ENCODE measurements around the gene LCE6A. TPM values are rescaled to one million over a fixed set of nuclear protein-coding genes. Genes with fewer than 3 reads are reported as not detected.

The LCE6A gene
- total RNA-seq, 1 donor from 2014 or later = not detected

GRCh38 chr1:152855661-152856060, 13.0 kb downstream of the LCE6A start:
- FAIRE-seq (peak; percentile 64), DNase-seq (ENCODE audit: low read depth) (no peak)
- Histone ChIP-seq H3K4me3 (ENCODE audit: low read depth, low read length) (no peak overlapping the region), H3K27me3 (ENCODE audit: control insufficient read depth, insufficient read depth, low read length) (no peaks in the 10 kb centered on the region), H3K36me3 (ENCODE audit: control insufficient read depth, insufficient read depth, low read length) (no peaks in the 10 kb centered on the region)
- TF ChIP-seq CTCF (IDR thresholded peaks at IDR 0.05; ENCODE audit: insufficient read depth, low read length, severe bottlenecking) = no peak

GRCh38 chr1:152858062-152858461, 15.4 kb downstream of the LCE6A start:
- Histone ChIP-seq H3K27me3 (ENCODE audit: control insufficient read depth, insufficient read depth, low read length) (peaks cover 2% of the 10 kb centered on the region), H3K4me3 (ENCODE audit: low read depth, low read length) (no peak overlapping the region), H3K36me3 (ENCODE audit: control insufficient read depth, insufficient read depth, low read length) (no peaks in the 10 kb centered on the region)
- FAIRE-seq (no peak), DNase-seq (ENCODE audit: low read depth) (peak; percentile 45)
- TF ChIP-seq CTCF (IDR thresholded peaks at IDR 0.05; ENCODE audit: insufficient read depth, low read length, severe bottlenecking) = no peak

GRCh38 chr1:152859696-152860095, 17.0 kb downstream of the LCE6A start, which contains the start of gene LCE7A:
TSS of gene LCE7A (plus strand) at chr1:152859996. CDS start at chr1:152860698, 702 bp downstream.
- Histone ChIP-seq H3K27me3 (ENCODE audit: control insufficient read depth, insufficient read depth, low read length) (peaks cover 2% of the 10 kb centered on the region), H3K36me3 (ENCODE audit: control insufficient read depth, insufficient read depth, low read length) (no peaks in the 10 kb centered on the region)
- TF ChIP-seq CTCF (IDR thresholded peaks at IDR 0.05; ENCODE audit: insufficient read depth, low read length, severe bottlenecking) = no peak

GRCh38 chr1:152860129-152860528, 17.5 kb downstream of the LCE6A start:
- no peak for FAIRE-seq
- peaks cover 2% of the 10 kb centered on the region for H3K27me3 ChIP-seq (ENCODE audit: control insufficient read depth, insufficient read depth, low read length)

More at GRCh38 chr1:152859696-152860095, 17.0 kb downstream of the LCE6A start, which contains the start of gene LCE7A:
- no peak for FAIRE-seq
- DNase-seq (ENCODE audit: low read depth) = no peak
- no peak within 1 kb of the TSS for H3K4me3 ChIP-seq (ENCODE audit: low read depth, low read length)

GRCh38 chr1:152861374-152861773, 18.7 kb downstream of the LCE6A start:
- peak; percentile 58 for FAIRE-seq
- H3K4me3 ChIP-seq (ENCODE audit: low read depth, low read length) = no peak overlapping the region
- DNase-seq (ENCODE audit: low read depth) = no peak
- TF ChIP-seq CTCF (IDR thresholded peaks at IDR 0.05; ENCODE audit: insufficient read depth, low read length, severe bottlenecking) = no peak
- peaks cover 2% of the 10 kb centered on the region for H3K27me3 ChIP-seq (ENCODE audit: control insufficient read depth, insufficient read depth, low read length)
- no peaks in the 10 kb centered on the region for H3K36me3 ChIP-seq (ENCODE audit: control insufficient read depth, insufficient read depth, low read length)

More at GRCh38 chr1:152860129-152860528, 17.5 kb downstream of the LCE6A start:
- no peak for DNase-seq (ENCODE audit: low read depth)
- TF ChIP-seq CTCF (IDR thresholded peaks at IDR 0.05; ENCODE audit: insufficient read depth, low read length, severe bottlenecking) = no peak
- no peak overlapping the region for H3K4me3 ChIP-seq (ENCODE audit: low read depth, low read length)
- H3K36me3 ChIP-seq (ENCODE audit: control insufficient read depth, insufficient read depth, low read length) = no peaks in the 10 kb centered on the region

GRCh38 chr1:152864443-152864842, 21.8 kb downstream of the LCE6A start:
- no peak overlapping the region for H3K4me3 ChIP-seq (ENCODE audit: low read depth, low read length)
- H3K36me3 ChIP-seq (ENCODE audit: control insufficient read depth, insufficient read depth, low read length) = no peaks in the 10 kb centered on the region
- TF ChIP-seq CTCF (IDR thresholded peaks at IDR 0.05; ENCODE audit: insufficient read depth, low read length, severe bottlenecking) = no peak
- peaks cover 2% of the 10 kb centered on the region for H3K27me3 ChIP-seq (ENCODE audit: control insufficient read depth, insufficient read depth, low read length)
- FAIRE-seq (no peak), DNase-seq (ENCODE audit: low read depth) (no peak)

Data from bronchial epithelial cell (primary cell).